ENCODE measurements around the gene GLB1L3. TPM values are rescaled to one million over a fixed set of nuclear protein-coding genes. Genes with fewer than 3 reads are reported as not detected.

Gene GLB1L3
- total RNA-seq, 4 donors from 2014 or later: 5.1 to 6.1 (median 5.9) TPM

DNA sequence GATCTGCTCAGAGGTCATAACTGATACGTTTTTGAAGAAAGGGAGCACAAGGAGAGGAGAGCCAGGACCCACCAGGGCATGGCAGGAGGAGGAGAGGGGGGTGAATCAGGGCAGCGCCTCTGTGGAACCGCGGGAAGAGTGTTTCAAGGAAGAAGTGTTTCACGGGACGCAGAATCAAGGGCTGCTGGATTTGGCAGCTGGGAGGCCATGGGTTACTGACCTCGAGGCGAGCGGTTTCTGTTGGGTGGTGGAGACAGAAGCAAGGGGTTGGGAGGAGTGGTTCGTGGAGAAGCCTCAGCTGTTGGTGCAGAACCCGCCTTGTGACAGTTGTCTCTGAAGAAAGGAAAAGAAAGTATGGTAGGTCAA lies 38.6 kb upstream of the GLB1L3 start:
- Histone ChIP-seq H3K4me3 (no peak overlapping the region), H3K27me3 (no peaks in the 10 kb centered on the region), H3K9me3 (no peaks in the 10 kb centered on the region), H3K36me3 (peaks cover 72% of the 10 kb centered on the region), H3K27ac (no peak overlapping the region), H3K4me1 (peaks cover 3% of the 10 kb centered on the region)
- no peak for DNase-seq (ENCODE audit: low spot score in 2 of 2)
- TF ChIP-seq CTCF (IDR thresholded peaks at IDR 0.05) (no peak), EP300 (IDR thresholded peaks at IDR 0.05) (no peak), POLR2A (IDR thresholded peaks at IDR 0.05) (no peak), POLR2AphosphoS5 (IDR thresholded peaks at IDR 0.05) (no peak)
- WGBS: 92% methylated on average over 11 of the region's 11 CpGs

DNA sequence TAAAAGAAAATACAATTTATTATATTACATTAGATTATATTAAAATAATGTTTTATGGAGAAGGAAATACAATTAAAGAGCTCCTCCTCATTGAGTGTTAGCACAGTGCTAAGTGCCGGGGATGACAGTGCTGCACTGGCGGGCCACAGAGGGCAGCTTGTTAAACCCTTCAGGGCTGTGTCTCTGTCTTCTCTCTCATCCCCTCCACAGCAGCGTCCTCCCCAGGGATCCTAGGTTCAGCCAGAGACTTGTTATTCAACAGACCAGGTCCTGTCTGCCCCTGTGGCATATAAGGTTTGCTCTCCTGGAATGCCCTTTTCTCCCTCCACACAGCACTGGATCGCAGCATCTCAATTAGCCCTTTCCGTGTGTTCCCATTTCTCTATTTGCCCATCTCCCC lies 37.2 kb upstream of the GLB1L3 start:
- TF ChIP-seq POLR2A (IDR thresholded peaks at IDR 0.05) (no peak), EP300 (IDR thresholded peaks at IDR 0.05) (no peak), CTCF (IDR thresholded peaks at IDR 0.05) (no peak), POLR2AphosphoS5 (IDR thresholded peaks at IDR 0.05) (no peak)
- WGBS: 93% methylated on average over 5 of the region's 5 CpGs
- H3K9me3 ChIP-seq: no peaks in the 10 kb centered on the region
- peaks cover 86% of the 10 kb centered on the region for H3K36me3 ChIP-seq
- no peaks in the 10 kb centered on the region for H3K4me1 ChIP-seq
- DNase-seq (ENCODE audit: low spot score in 2 of 2): no peak
- no peak overlapping the region for H3K27ac ChIP-seq
- H3K4me3 ChIP-seq: no peak overlapping the region
- H3K27me3 ChIP-seq: no peaks in the 10 kb centered on the region

- Histone ChIP-seq H3K9me3 (no peaks in the 10 kb centered on the region), H3K27ac (no peak overlapping the region), H3K27me3 (no peaks in the 10 kb centered on the region), H3K4me3 (no peak overlapping the region), H3K36me3 (peaks cover 90% of the 10 kb centered on the region), H3K4me1 (no peaks in the 10 kb centered on the region)
- 62% methylated on average over 6 of the region's 6 CpGs for WGBS
- TF ChIP-seq POLR2AphosphoS5 (IDR thresholded peaks at IDR 0.05) (no peak), CTCF (IDR thresholded peaks at IDR 0.05) (no peak), POLR2A (IDR thresholded peaks at IDR 0.05) (no peak), EP300 (IDR thresholded peaks at IDR 0.05) (no peak)
- no peak for DNase-seq (ENCODE audit: low spot score in 2 of 2)
Observed at GRCh38 chr11:134240592-134240991, 35.6 kb upstream of the GLB1L3 start.

DNA sequence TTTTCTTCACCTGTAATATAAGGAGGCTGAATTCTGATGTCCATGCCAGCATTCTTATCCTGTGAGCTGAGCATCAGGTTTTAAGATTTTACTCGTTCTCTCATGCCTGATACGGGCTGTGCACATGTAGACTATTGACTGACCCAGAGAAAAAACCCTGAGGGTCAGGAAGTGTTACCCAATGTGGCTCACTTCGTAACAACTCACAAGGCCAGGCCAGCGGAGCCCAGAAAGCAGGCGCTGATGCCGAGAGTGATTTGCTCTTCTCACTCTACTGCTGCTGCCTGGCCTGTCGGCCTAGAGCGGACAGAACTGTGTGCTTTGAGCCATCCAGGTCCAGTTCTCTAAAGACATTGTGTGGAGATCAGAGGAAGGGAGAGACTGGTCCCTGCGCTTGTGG lies 33.8 kb upstream of the GLB1L3 start:
- DNase-seq (ENCODE audit: low spot score in 2 of 2): no peak
- Histone ChIP-seq H3K27me3 (no peaks in the 10 kb centered on the region), H3K9me3 (no peaks in the 10 kb centered on the region), H3K4me1 (no peaks in the 10 kb centered on the region), H3K36me3 (peaks cover 93% of the 10 kb centered on the region), H3K4me3 (no peak overlapping the region), H3K27ac (no peak overlapping the region)
- TF ChIP-seq CTCF (IDR thresholded peaks at IDR 0.05) (no peak), POLR2A (IDR thresholded peaks at IDR 0.05) (no peak), POLR2AphosphoS5 (IDR thresholded peaks at IDR 0.05) (no peak), EP300 (IDR thresholded peaks at IDR 0.05) (no peak)
- 89% methylated on average over 9 of the region's 9 CpGs for WGBS

DNA sequence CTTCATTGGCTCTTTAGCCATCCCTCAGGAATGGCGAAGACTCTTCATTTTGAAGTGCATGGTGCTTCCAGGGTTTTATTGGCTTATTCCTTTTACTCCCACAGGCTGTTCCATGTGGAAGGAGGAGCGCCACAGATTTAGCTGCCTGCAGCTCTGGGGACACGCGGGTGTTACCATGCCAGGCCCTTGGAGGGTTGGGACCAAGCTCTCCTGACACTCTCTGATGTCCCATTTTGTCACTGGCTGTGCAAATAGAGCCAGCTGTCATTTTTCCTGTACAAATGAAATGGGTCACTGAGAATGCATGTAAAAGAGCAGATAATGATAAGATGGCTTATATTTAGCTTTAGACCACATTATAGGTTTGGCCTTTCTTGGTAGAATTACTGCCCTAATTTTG lies 32.3 kb upstream of the GLB1L3 start:
- Histone ChIP-seq H3K36me3 (peaks cover 98% of the 10 kb centered on the region), H3K9me3 (no peaks in the 10 kb centered on the region), H3K4me3 (no peak overlapping the region), H3K27me3 (no peaks in the 10 kb centered on the region), H3K27ac (no peak overlapping the region), H3K4me1 (no peaks in the 10 kb centered on the region)
- TF ChIP-seq EP300 (IDR thresholded peaks at IDR 0.05) (no peak), POLR2AphosphoS5 (IDR thresholded peaks at IDR 0.05) (no peak), POLR2A (IDR thresholded peaks at IDR 0.05) (no peak), CTCF (IDR thresholded peaks at IDR 0.05) (no peak)
- no peak for DNase-seq (ENCODE audit: low spot score in 2 of 2)
- WGBS: 93% methylated on average over 4 of the region's 4 CpGs
